Epidermal melanocyte (primary cell): Measurements from ENCODE around the gene CGNL1.

Experiments
- DNase-seq: peaks from one replicate; pipeline ENCODE4 v3.0.0; 2011; ENCODE audit warnings: low spot score; ENCODE audit not compliant: insufficient read length

Gene CGNL1

DNA sequence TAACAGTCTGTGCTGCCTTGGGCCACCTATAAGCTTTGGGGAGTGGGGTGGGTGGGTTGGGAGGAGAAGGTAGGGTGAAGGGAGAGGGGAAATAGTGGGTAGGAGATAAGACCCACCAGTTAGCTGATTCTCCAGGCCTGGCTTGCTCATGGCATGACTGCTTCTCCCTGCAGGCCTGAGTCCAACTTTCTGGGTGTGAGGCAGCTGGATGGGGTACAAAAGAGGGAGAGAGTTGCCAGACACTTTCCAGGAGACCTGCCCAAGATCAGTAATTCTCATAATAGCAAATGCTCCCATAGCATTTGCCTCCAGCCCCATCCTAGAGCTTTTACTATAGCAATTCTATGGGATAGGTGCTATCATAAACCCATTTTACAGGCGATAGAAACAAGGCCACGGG lies 7.7 kb downstream of the CGNL1 start:
- DNase-seq, result no peak

DNA sequence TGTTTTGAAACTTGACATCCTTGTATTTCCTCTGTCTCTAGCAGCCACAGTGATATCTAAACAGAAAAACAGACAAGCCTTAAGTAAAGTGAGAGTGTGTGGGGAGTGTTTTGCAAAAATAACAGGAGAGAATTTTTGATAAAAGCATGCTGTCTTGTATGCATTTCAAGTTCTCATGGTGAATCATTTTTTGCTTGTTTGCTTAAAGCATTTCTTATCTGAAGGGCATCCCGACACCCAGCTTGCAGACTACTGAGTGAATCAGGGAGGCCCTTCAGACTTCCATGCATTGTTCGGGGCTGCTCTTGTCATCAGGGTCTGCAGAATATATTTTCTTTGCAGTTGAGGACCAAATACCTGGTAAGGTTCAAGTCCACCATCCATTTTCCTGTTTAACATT lies 8.5 kb downstream of the CGNL1 start:
- DNase-seq, result no peak

DNA sequence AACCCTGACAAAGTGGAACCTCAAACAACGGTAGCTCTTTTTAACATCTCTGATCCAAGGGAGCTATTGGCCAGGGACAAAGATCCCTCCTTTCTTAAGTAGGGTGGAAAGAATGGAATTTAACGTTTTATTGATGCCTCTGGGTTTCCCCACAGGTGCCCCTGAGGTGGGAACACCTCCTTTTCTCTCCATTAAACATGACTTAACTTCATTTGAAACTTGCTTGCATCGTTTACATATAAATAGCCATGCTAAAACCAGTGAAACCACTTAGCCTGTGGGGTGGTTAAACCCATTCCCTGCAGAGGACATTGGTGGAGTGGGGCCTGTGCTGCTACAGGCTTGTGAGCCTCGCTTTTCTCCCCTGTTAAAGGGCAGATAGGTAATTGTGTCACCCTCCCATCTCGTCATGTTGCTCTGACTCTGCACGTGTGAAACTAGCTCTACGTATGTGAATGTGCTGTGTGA lies 9.7 kb downstream of the CGNL1 start:
- no peak for DNase-seq

DNA sequence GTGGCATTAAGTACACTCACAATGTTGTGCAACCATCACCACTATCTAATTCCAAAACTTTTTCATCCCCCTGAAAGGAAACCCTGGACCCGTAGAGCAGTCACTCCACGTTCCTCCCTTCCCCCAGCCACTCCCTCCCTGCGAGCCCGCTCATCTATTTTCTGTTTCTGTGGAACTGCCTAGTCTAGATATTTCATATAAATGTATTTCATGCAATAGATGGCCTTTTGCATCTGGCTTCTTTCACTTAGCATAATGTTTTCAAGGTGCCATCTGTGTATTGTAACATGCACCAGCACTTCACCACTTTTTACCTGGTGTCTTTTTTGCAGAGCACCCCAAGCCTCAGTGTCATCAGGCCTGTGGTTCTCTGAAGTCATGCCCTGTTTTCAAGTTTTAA lies 10.7 kb downstream of the CGNL1 start:
- no peak for DNase-seq

DNA sequence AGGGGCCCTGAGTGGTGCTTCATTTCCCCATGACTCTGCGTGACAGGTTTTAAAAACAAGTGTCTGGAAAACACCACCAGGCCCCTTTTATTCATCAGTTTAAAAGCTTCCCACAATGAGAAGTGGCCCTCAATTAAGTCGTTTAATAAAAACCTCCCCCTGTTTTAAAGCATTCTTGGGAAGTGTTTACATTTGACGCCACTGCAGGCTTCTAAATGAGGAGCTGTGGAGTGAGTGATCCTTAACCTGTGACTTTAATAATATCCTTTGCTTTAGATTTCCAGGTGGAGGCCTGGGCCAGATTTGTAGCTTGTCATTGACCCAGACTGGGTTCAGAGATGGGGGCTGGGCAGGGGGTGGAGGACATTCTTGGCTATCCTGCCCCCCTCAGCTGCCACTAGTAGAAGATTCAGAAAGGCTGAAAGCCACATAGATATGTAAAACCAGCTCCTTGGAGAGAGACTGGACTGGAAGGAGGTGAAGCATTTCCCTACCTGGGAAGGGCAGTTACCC lies 11.3 kb downstream of the CGNL1 start:
- no peak for DNase-seq

DNA sequence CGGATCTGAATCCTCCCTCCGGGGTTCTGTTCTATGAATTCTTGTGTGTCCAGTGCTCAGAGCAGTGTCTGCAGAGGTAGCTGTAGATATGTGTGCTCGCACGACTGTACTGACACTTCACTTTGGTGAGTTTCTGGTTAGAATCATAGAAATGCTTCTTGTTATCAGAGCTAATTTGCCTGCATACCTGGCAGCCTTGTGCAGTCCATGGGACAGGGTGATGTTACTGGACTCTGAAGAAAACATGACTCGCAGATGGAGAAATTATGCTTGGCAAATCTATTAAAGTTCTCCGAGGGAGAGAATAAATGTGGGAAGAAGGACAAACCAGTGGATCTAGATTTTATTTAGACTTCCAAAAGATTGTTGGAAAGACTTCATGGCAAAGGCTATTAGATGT lies 12.2 kb downstream of the CGNL1 start:
- no peak for DNase-seq

DNA sequence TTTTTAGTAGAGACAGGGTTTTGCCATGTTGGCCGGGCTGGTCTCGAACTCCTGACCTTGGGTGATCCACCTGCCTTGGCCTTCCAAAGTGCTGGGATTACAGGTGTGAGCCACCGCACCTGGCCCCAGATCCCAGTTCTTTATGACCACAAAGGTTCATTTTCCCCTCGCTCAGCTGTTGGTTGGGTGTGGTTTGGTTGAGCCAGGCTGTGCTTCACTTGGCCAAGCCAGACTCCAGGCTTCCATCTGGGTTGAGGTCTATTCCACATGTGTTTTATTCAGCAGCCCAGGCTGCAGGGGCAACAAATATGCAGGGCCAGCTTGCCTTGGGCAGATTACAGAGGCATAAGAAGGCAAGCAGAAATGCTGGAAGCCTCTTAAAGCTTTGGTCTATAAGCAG lies 13.7 kb downstream of the CGNL1 start:
- no peak for DNase-seq

DNA sequence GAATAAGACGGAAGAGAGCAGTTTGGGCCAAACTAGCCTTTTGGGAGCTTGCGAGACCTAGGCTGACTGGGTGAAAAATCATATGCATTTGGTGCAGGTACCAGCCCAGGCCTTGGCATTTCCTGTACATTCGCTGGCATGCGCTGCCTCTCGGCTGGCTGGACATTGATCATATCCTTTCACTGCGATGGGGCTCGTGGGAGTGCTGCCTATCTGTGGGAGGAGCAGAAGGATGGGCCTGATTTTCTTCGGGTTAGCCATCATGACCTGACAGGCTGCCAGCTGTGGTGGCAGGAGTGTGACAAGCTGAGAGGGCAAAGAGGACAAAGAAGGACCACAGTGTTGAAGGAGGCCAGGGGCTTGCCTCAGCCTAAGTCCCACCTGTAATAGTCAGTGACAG lies 14.3 kb downstream of the CGNL1 start:
- DNase-seq, result no peak

DNA sequence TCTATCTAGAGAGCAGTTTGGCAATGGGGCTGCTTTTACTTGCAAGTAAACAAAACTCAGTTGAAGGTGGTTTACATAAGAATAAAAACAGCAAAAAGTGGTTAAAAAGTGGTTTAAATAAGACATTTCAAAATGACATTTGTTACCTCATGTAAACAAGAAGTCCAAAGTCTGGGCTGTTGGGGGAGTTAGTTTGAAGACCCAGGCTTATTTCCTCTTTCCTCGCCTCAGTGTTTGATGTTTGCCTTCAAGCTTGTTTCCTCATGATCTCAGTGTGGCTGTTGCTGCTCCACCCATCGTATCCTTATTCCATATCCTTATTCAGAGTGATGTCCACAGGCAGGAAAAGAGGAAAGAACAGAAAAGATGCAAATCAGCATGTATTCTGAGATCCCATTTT lies 15.2 kb downstream of the CGNL1 start:
- DNase-seq, result no peak

DNA sequence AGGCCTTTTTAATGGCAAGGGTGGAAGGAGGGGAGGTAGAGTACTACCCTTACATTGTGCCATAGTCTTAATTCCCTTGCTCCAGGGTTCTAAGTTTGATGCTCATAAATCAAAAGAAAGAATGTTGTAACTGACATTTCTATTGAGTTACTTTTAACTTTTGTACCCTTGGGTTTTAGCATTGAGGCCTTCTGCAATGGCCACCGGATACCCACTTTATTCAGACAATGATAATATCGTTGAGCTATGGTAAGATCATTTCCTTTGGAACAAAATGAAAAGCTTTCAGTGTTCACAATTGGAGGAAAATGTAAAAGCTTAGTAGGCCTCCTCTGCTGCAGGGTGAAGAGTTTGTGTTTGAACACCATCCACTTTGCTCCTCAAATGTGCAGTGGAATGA lies 16.8 kb downstream of the CGNL1 start:
- DNase-seq, result no peak

DNA sequence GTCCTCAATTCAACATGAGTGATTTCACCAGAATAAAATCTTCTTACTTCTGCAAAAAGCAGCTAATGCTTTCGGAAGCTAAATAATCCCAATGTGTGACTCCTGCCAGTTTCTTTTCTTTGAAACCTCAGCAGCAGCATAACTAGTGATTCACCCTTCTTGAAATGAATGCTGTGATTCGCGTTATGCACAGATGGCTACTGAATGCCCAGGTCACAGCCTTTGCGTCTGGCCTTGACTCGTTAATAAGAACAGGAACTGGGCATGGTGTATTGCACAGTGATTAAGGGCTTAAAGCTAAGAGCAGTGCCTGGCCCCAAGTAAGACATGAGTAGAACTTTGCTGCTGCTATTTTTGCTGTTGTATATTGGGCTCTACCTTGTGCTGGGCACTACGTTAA lies 19.0 kb downstream of the CGNL1 start:
- DNase-seq, result peak; percentile 38

DNA sequence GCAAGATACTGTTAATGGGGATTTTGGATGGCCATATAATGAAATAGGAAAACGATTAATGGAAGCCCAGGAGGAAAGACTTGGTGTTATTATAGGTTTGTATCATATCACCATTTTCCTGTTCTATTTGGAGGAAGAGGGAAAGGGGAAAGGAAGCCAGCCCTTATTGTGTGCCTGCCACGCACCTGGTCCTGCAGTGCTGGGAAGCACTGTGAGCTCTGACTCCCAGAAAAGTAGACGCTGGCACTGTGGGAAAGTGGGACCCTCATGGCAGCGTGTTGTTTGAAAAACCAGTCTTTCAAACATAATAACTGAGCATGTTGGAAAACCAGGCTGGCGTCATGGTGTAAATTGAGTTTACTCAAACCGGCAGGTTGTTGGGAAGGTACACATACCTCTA lies 22.0 kb downstream of the CGNL1 start:
- DNase-seq, result no peak

DNA sequence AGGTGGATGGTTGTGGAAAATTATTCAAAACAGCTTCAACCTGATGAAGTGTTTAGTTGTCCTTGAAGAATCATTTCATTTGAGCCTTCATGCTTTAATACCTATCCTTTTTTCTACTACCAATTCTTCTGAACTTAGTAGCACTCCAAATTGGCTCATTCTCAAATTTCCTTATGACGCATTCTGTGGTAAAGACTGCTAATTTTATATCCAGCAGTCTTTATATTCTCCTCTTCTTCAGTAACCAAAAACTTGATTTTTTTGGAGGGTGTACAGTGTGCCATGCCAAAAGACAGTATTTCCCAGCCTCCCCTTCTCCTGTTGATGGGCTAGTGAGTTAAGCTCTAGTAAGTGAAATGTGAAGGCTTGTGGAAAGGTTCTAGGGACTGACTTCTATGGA lies 25.2 kb downstream of the CGNL1 start:
- DNase-seq, result no peak

DNA sequence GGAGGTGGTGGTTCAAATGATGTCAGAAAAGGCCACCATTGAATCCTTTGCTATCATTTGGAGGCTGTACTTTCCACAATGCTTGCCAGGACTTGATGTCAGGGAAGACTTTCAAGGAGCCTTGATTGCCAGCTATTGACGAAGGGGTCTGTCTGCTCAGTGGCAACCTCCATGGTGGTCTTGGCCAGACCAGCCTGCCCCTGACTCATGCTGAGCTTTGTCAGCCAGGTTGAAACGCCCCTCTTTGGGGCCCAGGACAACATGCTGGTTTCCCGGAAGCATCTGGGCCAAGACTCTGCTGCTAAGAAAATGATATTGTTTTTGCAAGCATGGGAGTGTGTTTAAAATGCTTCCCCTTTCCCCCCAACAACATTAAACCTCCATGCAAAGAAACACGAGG lies 26.7 kb downstream of the CGNL1 start:
- no peak for DNase-seq

DNA sequence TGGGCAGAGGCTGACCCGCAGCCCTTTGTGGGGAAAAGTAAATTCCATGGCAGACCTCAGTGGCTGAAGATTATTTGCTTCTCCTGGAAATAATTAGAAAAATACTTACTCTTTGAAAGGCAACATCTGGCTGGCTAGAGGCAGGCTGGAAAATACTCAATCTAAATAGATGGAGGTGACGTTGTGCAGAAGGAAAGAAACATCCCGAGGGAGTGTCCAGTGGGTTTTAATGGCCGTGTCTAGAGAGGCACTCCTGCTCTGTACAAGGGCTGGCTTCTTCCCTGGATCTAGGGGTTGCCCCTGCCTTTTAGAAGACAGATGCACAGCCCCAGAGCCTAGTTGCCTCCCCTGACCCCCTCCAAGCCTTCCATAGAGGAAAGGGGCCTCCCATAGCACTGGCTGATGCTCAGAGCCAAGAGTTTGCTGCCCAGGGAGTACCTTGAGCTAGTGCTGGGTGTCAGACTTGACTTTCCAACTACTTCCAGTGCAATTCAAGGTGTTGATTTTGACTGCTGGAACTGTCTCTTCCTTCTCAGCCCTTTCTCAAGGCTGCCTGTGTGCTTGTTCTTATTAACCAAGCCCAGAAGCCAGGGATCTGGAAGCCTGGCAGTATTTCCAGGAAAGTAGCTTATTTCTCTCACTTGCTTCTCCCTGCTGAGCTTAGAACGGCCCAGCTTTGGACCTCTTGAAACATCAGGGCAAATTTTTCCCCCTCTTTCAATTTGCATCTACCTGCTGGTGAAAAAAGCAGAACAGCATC lies 27.4 kb downstream of the CGNL1 start:
- DNase-seq, result peak; percentile 51

DNA sequence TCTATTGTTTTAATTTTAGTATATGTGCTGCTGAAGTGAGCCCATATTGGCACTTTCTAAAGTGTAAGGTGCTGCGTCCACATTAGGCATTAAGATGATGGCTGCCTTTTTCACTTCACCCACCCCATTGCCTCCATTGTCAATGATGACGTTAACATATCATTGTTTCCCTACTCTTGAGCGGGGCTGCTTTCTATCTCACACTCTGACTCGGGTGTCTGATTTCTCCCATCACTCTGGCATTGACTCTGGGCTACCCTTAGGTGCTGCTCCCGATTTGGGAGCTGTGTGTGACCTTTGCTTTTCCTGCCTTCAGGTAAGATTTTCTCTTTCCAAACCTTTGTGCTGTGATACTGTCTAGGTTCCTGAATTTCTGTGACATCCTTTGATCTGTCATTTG lies 28.8 kb downstream of the CGNL1 start:
- no peak for DNase-seq

DNA sequence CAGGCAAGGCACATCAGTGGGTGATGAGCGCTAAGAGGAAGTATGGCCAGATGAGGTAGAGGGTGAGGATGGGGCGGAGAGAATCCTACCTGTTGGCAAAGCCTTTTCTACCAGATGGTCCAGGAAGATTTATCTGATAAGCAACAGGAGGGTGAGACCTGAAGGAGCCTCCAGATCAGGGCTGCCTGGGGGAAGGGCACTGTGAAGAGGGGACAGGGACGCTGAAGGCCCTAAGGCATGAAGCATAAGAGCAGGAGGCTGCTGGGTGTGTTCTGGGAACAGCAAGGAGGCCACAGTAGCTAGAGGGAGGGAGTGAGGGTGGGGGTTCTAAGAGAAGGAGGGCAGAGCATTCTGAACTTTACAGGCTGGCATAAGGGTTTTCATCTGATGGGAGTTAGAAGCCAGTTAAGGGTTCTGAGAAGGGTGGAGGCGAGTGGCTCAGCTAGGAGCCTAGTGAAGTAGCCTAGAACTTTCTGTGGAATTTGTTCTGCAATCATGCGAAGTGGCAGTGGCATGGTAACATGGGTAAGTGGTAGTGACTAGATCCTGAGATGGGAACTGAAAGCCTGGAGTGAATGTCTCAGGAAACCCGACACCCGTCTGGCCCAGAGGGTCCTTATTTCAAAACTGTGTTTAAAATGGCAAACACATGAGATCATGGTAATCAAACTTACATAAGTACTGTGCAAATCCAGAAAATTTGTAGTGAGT lies 29.9 kb downstream of the CGNL1 start:
- no peak for DNase-seq

DNA sequence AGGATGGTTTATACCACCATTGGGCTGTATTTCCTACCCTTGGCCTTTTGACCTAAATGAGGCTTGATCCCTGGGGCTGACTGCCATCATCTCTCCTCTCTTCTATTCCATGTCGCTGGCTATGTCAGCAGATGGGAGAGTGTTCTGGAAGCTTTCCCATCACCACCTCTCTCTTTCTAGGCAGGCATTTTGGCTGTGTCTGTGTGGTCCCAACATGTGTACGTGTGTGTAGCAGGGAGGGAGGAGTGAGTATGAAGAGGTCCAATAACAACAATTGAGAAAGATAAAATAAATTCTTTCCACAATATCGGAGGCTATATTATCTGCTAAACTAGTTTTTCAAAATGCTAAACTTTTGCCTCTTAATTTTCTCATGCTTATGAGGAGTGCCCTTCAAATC lies 34.1 kb downstream of the CGNL1 start:
- no peak for DNase-seq

DNA sequence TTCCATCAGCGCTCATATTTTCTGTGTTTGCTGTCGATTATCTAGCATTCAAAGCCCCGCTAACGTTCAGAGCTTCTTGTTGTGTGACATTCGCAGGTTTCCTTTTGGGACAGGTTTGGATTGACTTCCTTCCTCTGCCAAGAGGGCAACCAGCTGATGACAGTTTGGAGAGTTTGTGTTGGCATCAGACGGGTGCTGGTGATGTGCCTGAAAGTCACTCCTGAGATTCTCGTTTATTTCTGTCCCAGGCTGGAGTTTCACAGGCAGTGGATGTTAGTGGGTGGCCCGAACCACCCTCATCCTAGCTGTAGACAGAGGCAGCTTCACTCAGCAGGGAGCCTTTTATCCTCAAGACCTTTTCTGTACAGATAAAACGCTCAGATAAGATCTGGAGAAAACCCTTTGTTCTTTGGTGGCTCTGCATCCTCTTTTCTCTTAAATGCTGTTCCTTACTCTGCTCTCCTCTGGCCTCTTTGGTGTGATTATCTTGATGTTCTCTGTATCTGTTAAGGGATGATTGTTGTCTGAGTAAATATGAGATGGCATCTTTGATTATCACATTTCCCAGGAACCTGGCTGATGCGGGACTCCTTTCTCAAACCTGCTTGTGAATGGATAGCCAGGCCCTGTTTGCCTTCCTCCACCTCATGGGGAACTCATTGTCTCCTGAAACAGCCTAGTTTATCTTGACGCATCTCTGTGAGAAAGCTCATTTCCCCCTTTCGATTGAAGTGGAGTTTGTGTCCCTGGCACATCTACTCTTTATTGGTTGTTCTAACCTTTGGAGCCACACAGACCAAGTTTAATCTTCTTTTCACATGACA lies 35.9 kb downstream of the CGNL1 start:
- DNase-seq, result no peak

DNA sequence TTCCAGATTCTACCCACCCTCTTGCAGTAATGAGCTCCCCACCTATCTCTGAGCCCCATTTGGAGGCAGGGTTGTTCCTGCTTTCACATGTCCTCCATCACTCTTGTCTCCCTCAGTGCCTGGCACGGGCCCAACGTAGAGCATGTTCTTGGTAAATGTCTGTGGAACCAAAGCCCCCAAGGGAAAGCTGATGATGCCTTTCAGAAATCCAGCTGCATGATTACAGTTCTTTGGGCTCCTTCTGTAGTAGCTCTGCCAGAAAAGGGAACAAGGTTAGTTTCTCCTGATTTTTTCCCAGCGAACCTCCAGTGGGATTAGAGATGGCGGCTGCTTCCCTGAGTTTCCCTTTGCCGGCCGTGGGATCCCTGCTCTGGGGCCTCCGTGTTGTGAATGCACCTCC lies 39.3 kb downstream of the CGNL1 start:
- DNase-seq, result no peak

DNA sequence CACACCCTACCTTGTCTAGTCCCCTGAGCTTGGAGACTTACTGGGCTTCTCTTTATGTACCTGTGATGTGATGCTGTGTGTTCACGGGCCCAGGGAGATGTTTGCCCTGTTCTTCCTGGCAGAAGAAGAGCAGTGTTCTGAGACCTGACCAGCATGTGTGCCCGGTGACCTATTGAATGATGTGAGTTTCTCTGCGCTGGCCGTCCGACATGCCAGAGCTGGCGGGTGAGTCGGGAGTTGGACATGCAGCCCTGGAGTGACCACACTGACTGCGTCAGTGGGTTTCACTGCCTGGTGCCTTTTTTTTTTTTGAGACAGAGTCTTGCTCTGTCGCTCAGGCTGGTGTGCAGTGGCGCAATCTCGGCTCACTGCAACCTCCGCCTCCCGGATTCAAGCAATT lies 42.3 kb downstream of the CGNL1 start:
- DNase-seq, result no peak

DNA sequence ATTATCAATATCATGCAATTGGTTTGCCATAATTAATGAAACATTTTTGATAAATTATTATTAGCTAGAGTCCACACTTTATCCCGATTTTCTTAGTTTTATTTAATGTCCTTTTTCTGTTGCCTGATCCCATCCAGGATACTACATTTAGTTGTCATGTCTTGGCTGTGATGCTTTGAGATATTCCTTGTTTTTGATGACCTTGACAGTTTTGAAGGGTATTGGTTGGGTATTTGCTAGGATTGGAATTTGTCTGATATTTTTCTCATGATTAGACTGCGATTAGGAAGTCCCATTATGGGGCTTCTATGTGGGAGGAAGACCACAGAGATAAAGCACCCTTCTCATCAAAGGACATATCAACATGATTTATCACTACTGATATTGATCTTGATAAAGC lies 43.0 kb downstream of the CGNL1 start:
- DNase-seq, result no peak
